WTC11 (cell line): ENCODE measurements around the gene GNAO1. TPM values are rescaled to one million over a fixed set of nuclear protein-coding genes. Genes with fewer than 3 reads are reported as not detected.

Experiments used
- ATAC-seq: fragments of 200-7000 bp; cut with Tn5 transposase; 2 replicates; pipeline ENCODE4 v1.10.0; 2021; ENCODE audit warnings: mild to moderate bottlenecking, moderate library complexity
- CTCF ChIA-PET: fragments of 300-600 bp; sonication (Branson Sonifier 250); formaldehyde crosslinking; loops from one replicate; lab custom pipeline; 2021; ENCODE audit warnings: antibody characterized with exemption; lab: Charles Lee
- POLR2A ChIA-PET: fragments of 350-600 bp; sonication (Branson Sonifier 250); formaldehyde crosslinking; loops from one replicate; lab custom pipeline; 2021; ENCODE audit warnings: antibody characterized with exemption; lab: Charles Lee
- DNase-seq: peaks from one replicate; pipeline ENCODE4 v3.0.0; 2021; ENCODE audit warnings: low spot score
- H3K27ac Mint-ChIP-seq: 2 replicates; pipeline ENCODE4 v1.8.0; 2021; ENCODE audit warnings: mixed read lengths
- H3K27me3 Mint-ChIP-seq: 2 replicates; pipeline ENCODE4 v1.8.0; 2021; ENCODE audit warnings: low read depth, mild to moderate bottlenecking, moderate library complexity, mixed read lengths
- H3K36me3 Mint-ChIP-seq: 2 replicates; pipeline ENCODE4 v1.8.0; 2021; ENCODE audit warnings: mixed read lengths
- H3K4me1 Mint-ChIP-seq: 2 replicates; pipeline ENCODE4 v1.8.0; 2022; ENCODE audit warnings: mixed read lengths
- H3K4me3 Mint-ChIP-seq: 2 replicates; pipeline ENCODE4 v1.8.0; 2021; ENCODE audit warnings: mild to moderate bottlenecking, moderate library complexity, mixed read lengths
- H3K9me3 Mint-ChIP-seq: 2 replicates; pipeline ENCODE4 v1.8.0; 2021; ENCODE audit warnings: mixed read lengths
- CREB1 ChIP-seq: sonication (generic); formaldehyde crosslinking; IDR thresholded peaks from 2 replicates; pipeline ENCODE4 v1.8.0; 2023; ENCODE audit warnings: mild to moderate bottlenecking, missing genetic modification reagents
- GABPB1 ChIP-seq: sonication (generic); formaldehyde crosslinking; IDR thresholded peaks from 2 replicates; pipeline ENCODE4 v1.8.1; 2023; ENCODE audit warnings: mild to moderate bottlenecking, missing genetic modification reagents
- HMGA2 ChIP-seq: fragments of 250-450 bp; sonication (Bioruptor Pico); IDR thresholded peaks from 2 replicates; pipeline ENCODE4 v1.4.0; 2021; ENCODE audit warnings: mild to moderate bottlenecking, moderate library complexity
- KAT7 ChIP-seq: sonication (generic); formaldehyde crosslinking; IDR thresholded peaks from 2 replicates; pipeline ENCODE4 v1.8.1; 2023; ENCODE audit warnings: missing genetic modification reagents, mild to moderate bottlenecking, borderline replicate concordance
- NFYB ChIP-seq: sonication (generic); formaldehyde crosslinking; conservative IDR thresholded peaks from 2 replicates; pipeline ENCODE4 v1.8.0; 2022; ENCODE audit warnings: low read depth, missing genetic modification reagents
- PRRX2 ChIP-seq: fragments of 250-450 bp; sonication (Bioruptor Pico); IDR thresholded peaks from 2 replicates; pipeline ENCODE4 v1.8.0; 2021; ENCODE audit warnings: mild to moderate bottlenecking
- RORB ChIP-seq: fragments of 250-450 bp; sonication (Bioruptor Pico); IDR thresholded peaks from 2 replicates; pipeline ENCODE4 v1.9.0; 2021; ENCODE audit warnings: mild to moderate bottlenecking
- ZNF138 ChIP-seq: sonication (generic); formaldehyde crosslinking; conservative IDR thresholded peaks from 2 replicates; pipeline ENCODE4 v1.8.1; 2022; ENCODE audit warnings: mild to moderate bottlenecking, moderate library complexity, missing genetic modification reagents
- ZNF263 ChIP-seq: sonication (generic); formaldehyde crosslinking; IDR thresholded peaks from 2 replicates; pipeline ENCODE4 v1.8.1; 2022; ENCODE audit warnings: low read depth, mild to moderate bottlenecking, moderate library complexity, missing genetic modification reagents
- ZNF317 ChIP-seq: sonication (generic); formaldehyde crosslinking; IDR thresholded peaks from 2 replicates; pipeline ENCODE4 v1.8.1; 2023; ENCODE audit warnings: low read depth, mild to moderate bottlenecking, moderate library complexity, missing genetic modification reagents, borderline replicate concordance
- ZNF396 ChIP-seq: fragments of 250-450 bp; sonication (Bioruptor Pico); IDR thresholded peaks from 2 replicates; pipeline ENCODE4 v1.8.0; 2021; ENCODE audit warnings: mild to moderate bottlenecking, moderate library complexity, borderline replicate concordance
- total RNA-seq: library from RNA; stranded (reverse); gene quantifications from 3 replicates; pipeline ENCODE4 v1.2.3, GENCODE V29; 2021
- TF ChIP-seq, protein P1 (sequence below): sonication (generic); formaldehyde crosslinking; IDR thresholded peaks from 2 replicates; pipeline ENCODE4 v1.8.0; 2023; ENCODE audit warnings: missing genetic modification reagents
- TF ChIP-seq, protein P2 (sequence below): sonication (generic); formaldehyde crosslinking; IDR thresholded peaks from 2 replicates; pipeline ENCODE4 v1.8.1; 2022; ENCODE audit warnings: mild to moderate bottlenecking, moderate library complexity, missing genetic modification reagents
- TF ChIP-seq, protein P3 (sequence below): fragments of 250-450 bp; sonication (Bioruptor Pico); IDR thresholded peaks from 2 replicates; pipeline ENCODE4 v1.9.0; 2021; ENCODE audit warnings: mild to moderate bottlenecking, borderline replicate concordance
- TF ChIP-seq, protein P4 (sequence below): fragments of 250-450 bp; sonication (Bioruptor Pico); IDR thresholded peaks from 2 replicates; pipeline ENCODE4 v1.8.0; 2021; ENCODE audit warnings: mild to moderate bottlenecking
- TF ChIP-seq, protein P5 (sequence below): sonication (generic); formaldehyde crosslinking; IDR thresholded peaks from 2 replicates; pipeline ENCODE4 v1.8.1; 2022; ENCODE audit warnings: low read depth, missing genetic modification reagents, borderline replicate concordance

Gene GNAO1
- total RNA-seq, 1 experiment from 2014 or later: 30.6 TPM

DNA sequence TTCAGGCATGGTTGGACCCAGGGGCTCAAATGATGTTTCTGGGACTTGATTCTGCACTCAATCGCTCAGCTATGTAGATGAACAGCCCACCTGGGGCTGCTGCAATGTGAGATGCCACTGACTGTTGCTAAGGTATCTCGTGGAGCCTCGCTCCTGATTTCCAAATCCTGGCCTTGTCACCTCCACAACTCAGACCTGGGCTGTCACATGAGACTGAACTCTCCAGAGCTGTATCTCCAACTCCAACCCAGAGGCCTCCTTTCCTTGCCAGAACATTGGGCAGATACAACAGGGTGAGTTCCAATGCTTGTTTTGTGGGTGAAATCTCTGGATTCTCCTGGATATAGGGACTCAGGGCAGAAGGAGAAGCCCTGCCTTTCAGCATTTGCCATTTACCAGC is 79.5 kb downstream of the GNAO1 start:
- POLR2A ChIA-PET: no interaction called here
- no peak overlapping the region for H3K27ac Mint-ChIP-seq
- ATAC-seq (no peak), DNase-seq (no peak)
- H3K4me3 Mint-ChIP-seq: no peak overlapping the region
- no peaks in the 10 kb centered on the region; the same call in 1 of the 2 replicates for H3K27me3 Mint-ChIP-seq
- peaks cover 26% of the 10 kb centered on the region for H3K4me1 Mint-ChIP-seq
- CTCF ChIA-PET: interaction anchor here (1.0 to 1.5 kb wide), 3 partner anchors 9 to 25 kb away, joined by 3 to 5 read pairs (median 4); no protein-coding TSS in a partner anchor
- H3K36me3 Mint-ChIP-seq: peaks cover 24% of the 10 kb centered on the region
- peaks cover 27% of the 10 kb centered on the region for H3K9me3 Mint-ChIP-seq
- TF ChIP-seq ZNF317 (no peak), NFYB (no peak), ZNF138 (CRISPR knock-in tag) (no peak)
- TF ChIP-seq, protein P1, sequence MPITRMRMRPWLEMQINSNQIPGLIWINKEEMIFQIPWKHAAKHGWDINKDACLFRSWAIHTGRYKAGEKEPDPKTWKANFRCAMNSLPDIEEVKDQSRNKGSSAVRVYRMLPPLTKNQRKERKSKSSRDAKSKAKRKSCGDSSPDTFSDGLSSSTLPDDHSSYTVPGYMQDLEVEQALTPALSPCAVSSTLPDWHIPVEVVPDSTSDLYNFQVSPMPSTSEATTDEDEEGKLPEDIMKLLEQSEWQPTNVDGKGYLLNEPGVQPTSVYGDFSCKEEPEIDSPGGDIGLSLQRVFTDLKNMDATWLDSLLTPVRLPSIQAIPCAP (CRISPR knock-in tag): no peak
- TF ChIP-seq, protein P2, sequence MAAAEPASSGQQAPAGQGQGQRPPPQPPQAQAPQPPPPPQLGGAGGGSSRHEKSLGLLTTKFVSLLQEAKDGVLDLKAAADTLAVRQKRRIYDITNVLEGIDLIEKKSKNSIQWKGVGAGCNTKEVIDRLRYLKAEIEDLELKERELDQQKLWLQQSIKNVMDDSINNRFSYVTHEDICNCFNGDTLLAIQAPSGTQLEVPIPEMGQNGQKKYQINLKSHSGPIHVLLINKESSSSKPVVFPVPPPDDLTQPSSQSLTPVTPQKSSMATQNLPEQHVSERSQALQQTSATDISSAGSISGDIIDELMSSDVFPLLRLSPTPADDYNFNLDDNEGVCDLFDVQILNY (CRISPR knock-in tag): no peak
- TF ChIP-seq, all 79 proteins: peak for 0

DNA sequence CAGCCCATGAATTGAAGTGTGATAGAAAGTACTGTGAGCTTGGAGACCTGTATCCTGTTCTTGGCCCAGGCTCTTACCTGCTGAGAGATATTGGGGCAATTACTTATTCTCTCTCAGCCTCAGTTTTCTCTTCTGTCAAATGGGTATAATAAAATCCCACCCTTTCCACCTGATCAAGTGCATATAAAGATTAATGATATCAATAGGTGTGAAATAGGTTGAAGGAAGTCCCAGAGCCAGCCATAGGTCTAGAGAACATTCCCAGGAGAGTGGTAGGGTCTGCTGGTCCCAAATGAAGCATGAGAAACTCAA is 81.2 kb downstream of the GNAO1 start:
- peaks cover 27% of the 10 kb centered on the region for H3K9me3 Mint-ChIP-seq
- no peak for DNase-seq
- POLR2A ChIA-PET: no interaction called here
- CTCF ChIA-PET: no interaction called here
- peaks cover 43% of the 10 kb centered on the region for H3K4me1 Mint-ChIP-seq
- TF ChIP-seq HMGA2 (CRISPR knock-in tag) (no peak), ZNF396 (CRISPR knock-in tag) (no peak), KAT7 (no peak), GABPB1 (no peak), ZNF138 (CRISPR knock-in tag) (no peak), RORB (CRISPR knock-in tag) (no peak), CREB1 (CRISPR knock-in tag) (no peak), ZNF263 (CRISPR knock-in tag) (no peak), PRRX2 (CRISPR knock-in tag) (no peak)
- TF ChIP-seq, protein P3, sequence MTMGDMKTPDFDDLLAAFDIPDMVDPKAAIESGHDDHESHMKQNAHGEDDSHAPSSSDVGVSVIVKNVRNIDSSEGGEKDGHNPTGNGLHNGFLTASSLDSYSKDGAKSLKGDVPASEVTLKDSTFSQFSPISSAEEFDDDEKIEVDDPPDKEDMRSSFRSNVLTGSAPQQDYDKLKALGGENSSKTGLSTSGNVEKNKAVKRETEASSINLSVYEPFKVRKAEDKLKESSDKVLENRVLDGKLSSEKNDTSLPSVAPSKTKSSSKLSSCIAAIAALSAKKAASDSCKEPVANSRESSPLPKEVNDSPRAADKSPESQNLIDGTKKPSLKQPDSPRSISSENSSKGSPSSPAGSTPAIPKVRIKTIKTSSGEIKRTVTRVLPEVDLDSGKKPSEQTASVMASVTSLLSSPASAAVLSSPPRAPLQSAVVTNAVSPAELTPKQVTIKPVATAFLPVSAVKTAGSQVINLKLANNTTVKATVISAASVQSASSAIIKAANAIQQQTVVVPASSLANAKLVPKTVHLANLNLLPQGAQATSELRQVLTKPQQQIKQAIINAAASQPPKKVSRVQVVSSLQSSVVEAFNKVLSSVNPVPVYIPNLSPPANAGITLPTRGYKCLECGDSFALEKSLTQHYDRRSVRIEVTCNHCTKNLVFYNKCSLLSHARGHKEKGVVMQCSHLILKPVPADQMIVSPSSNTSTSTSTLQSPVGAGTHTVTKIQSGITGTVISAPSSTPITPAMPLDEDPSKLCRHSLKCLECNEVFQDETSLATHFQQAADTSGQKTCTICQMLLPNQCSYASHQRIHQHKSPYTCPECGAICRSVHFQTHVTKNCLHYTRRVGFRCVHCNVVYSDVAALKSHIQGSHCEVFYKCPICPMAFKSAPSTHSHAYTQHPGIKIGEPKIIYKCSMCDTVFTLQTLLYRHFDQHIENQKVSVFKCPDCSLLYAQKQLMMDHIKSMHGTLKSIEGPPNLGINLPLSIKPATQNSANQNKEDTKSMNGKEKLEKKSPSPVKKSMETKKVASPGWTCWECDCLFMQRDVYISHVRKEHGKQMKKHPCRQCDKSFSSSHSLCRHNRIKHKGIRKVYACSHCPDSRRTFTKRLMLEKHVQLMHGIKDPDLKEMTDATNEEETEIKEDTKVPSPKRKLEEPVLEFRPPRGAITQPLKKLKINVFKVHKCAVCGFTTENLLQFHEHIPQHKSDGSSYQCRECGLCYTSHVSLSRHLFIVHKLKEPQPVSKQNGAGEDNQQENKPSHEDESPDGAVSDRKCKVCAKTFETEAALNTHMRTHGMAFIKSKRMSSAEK (CRISPR knock-in tag): no peak
- TF ChIP-seq, protein P1 (CRISPR knock-in tag): no peak
- TF ChIP-seq, protein P4, sequence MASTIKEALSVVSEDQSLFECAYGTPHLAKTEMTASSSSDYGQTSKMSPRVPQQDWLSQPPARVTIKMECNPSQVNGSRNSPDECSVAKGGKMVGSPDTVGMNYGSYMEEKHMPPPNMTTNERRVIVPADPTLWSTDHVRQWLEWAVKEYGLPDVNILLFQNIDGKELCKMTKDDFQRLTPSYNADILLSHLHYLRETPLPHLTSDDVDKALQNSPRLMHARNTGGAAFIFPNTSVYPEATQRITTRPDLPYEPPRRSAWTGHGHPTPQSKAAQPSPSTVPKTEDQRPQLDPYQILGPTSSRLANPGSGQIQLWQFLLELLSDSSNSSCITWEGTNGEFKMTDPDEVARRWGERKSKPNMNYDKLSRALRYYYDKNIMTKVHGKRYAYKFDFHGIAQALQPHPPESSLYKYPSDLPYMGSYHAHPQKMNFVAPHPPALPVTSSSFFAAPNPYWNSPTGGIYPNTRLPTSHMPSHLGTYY (CRISPR knock-in tag): no peak
- TF ChIP-seq, protein P5, sequence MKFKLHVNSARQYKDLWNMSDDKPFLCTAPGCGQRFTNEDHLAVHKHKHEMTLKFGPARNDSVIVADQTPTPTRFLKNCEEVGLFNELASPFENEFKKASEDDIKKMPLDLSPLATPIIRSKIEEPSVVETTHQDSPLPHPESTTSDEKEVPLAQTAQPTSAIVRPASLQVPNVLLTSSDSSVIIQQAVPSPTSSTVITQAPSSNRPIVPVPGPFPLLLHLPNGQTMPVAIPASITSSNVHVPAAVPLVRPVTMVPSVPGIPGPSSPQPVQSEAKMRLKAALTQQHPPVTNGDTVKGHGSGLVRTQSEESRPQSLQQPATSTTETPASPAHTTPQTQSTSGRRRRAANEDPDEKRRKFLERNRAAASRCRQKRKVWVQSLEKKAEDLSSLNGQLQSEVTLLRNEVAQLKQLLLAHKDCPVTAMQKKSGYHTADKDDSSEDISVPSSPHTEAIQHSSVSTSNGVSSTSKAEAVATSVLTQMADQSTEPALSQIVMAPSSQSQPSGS: no peak
- ATAC-seq: no peak
- H3K4me3 Mint-ChIP-seq: no peak overlapping the region
- peaks cover 24% of the 10 kb centered on the region for H3K36me3 Mint-ChIP-seq
- no peaks in the 10 kb centered on the region; the same call in 1 of the 2 replicates for H3K27me3 Mint-ChIP-seq
- H3K27ac Mint-ChIP-seq: no peak overlapping the region
